Stimulated activated CD8-positive, alpha-beta memory T cell treated with anti-CD3 and anti-CD28 coated beads, Interleukin-2, amount 100 ng/mL, for 48 hours (primary cell): ENCODE data around the gene PDE4D.

Experiments used
- DNase-seq, 2 donors: peaks; one replicate each; pipeline ENCODE4 v3.0.0-alpha.2; 2020; ENCODE audit warnings: low read depth in 2 of 2

The PDE4D gene

GRCh38 chr5:59893429-59894227 lies at the start of gene PDE4D:
TSS of gene PDE4D (minus strand) at chr5:59893726.
- DNase-seq = no peak

- DNase-seq = no peak
These were observed 44.1 kb upstream of the PDE4D start for GRCh38 chr5:59937633-59938032.

- no peak for DNase-seq
These were observed 29.9 kb upstream of the PDE4D start for GRCh38 chr5:59923465-59923864.

GRCh38 chr5:59922220-59922619 lies 28.7 kb upstream of the PDE4D start:
- no peak for DNase-seq

GRCh38 chr5:59921816-59922215 lies 28.3 kb upstream of the PDE4D start:
- no peak for DNase-seq

GRCh38 chr5:59919484-59919883 lies 26.0 kb upstream of the PDE4D start:
- no peak for DNase-seq

- no peak for DNase-seq
These were observed 23.6 kb upstream of the PDE4D start for GRCh38 chr5:59917121-59917520.

- DNase-seq = no peak
These were observed 11.7 kb upstream of the PDE4D start for GRCh38 chr5:59905188-59905587.

GRCh38 chr5:59897075-59897474 lies 3.5 kb upstream of the PDE4D start:
- no peak for DNase-seq

GRCh38 chr5:59891962-59892643 lies 1.4 kb downstream of the PDE4D start:
- DNase-seq = no peak

- DNase-seq = no peak
These were observed 6.3 kb downstream of the PDE4D start for GRCh38 chr5:59887274-59887673.

- no peak for DNase-seq
These were observed 18.9 kb downstream of the PDE4D start for GRCh38 chr5:59874675-59875074.

- no peak for DNase-seq
These were observed 20.4 kb downstream of the PDE4D start for GRCh38 chr5:59873113-59873512.

- no peak for DNase-seq
These were observed 26.9 kb downstream of the PDE4D start for GRCh38 chr5:59866661-59867060.

- no peak for DNase-seq
These were observed 28.8 kb downstream of the PDE4D start for GRCh38 chr5:59864718-59865117.

GRCh38 chr5:59863777-59864176 lies 29.7 kb downstream of the PDE4D start:
- DNase-seq = no peak

- no peak for DNase-seq
These were observed 37.2 kb downstream of the PDE4D start for GRCh38 chr5:59856358-59856757.

- no peak for DNase-seq
These were observed 42.8 kb downstream of the PDE4D start for GRCh38 chr5:59850766-59851165.

- no peak for DNase-seq
These were observed 45.9 kb downstream of the PDE4D start for GRCh38 chr5:59847586-59847985.

GRCh38 chr5:59845730-59846129 lies 47.8 kb downstream of the PDE4D start:
- no peak for DNase-seq

GRCh38 chr5:59843511-59844213 lies 49.9 kb downstream of the PDE4D start:
- DNase-seq = no peak

- no peak for DNase-seq
These were observed 50.5 kb downstream of the PDE4D start for GRCh38 chr5:59842999-59843398.

GRCh38 chr5:59840200-59840601 lies 53.3 kb downstream of the PDE4D start:
- DNase-seq = no peak
